ENCODE measurements around the gene RPSA. TPM values are rescaled to one million over a fixed set of nuclear protein-coding genes. Genes with fewer than 3 reads are reported as not detected.

Gene RPSA
- total RNA-seq, 1 donor from 2014 or later = 1,633 TPM

DNA sequence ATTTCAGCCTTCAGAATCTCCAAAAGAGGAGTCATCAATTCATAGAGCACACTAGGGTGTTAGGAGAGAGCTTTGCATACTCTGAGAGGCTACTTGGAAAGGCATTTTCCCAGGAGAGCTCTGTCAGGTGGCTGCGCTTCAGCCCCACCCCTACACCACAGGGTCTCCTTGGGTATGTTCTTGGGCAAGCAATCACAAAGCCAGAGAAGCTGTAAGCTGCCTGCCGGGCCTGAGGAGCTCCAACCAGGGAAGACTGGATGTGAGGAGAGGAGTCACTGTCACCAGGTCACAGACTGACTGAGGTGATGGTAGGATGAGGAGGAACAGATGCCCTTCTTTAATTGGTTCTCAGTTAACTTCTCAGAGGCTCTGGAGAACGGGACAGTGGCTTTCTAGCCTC, 9.8 kb upstream of the RPSA start:
- Mint-ChIP-seq H3K4me1 (no peaks in the 10 kb centered on the region), H3K36me3 (ENCODE audit: low read depth) (peaks cover 3% of the 10 kb centered on the region), H3K9me3 (no peaks in the 10 kb centered on the region), H3K27ac (ENCODE audit: unreplicated experiment) (no peak overlapping the region), H3K4me3 (no peak overlapping the region), H3K27me3 (ENCODE audit: low read depth) (no peaks in the 10 kb centered on the region)
- no peak for DNase-seq (ENCODE audit: low read depth, low spot score)
- TF ChIP-seq, protein P1, sequence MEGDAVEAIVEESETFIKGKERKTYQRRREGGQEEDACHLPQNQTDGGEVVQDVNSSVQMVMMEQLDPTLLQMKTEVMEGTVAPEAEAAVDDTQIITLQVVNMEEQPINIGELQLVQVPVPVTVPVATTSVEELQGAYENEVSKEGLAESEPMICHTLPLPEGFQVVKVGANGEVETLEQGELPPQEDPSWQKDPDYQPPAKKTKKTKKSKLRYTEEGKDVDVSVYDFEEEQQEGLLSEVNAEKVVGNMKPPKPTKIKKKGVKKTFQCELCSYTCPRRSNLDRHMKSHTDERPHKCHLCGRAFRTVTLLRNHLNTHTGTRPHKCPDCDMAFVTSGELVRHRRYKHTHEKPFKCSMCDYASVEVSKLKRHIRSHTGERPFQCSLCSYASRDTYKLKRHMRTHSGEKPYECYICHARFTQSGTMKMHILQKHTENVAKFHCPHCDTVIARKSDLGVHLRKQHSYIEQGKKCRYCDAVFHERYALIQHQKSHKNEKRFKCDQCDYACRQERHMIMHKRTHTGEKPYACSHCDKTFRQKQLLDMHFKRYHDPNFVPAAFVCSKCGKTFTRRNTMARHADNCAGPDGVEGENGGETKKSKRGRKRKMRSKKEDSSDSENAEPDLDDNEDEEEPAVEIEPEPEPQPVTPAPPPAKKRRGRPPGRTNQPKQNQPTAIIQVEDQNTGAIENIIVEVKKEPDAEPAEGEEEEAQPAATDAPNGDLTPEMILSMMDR (conservative IDR thresholded peaks at IDR 0.05) = no peak

DNA sequence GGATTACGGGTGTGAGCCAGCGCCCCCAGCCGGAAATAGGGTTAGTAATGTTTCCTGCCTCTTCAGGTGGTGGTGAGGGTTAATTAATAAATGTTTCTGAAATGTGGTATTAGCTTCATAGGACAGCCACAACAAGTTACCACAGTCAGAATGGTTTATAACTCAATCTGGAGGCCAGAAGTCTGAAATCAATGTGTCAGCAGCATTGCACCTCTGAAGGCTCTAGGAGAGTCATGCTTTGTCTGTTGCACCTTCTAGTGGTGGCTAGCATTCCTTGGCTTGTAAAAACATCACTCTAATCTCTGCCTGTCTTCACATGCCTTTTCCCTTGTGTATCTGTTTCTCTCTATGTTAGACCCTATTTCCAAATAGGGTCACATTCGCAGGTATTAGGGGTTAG, 7.8 kb upstream of the RPSA start:
- peaks cover 3% of the 10 kb centered on the region for H3K36me3 Mint-ChIP-seq (ENCODE audit: low read depth)
- H3K4me1 Mint-ChIP-seq = no peaks in the 10 kb centered on the region
- H3K27me3 Mint-ChIP-seq (ENCODE audit: low read depth) = no peaks in the 10 kb centered on the region
- no peak for DNase-seq (ENCODE audit: low read depth, low spot score)
- TF ChIP-seq, protein P1 (conservative IDR thresholded peaks at IDR 0.05) = no peak
- no peaks in the 10 kb centered on the region for H3K9me3 Mint-ChIP-seq
- H3K27ac Mint-ChIP-seq (ENCODE audit: unreplicated experiment) = peak overlapping the region; percentile 62
- H3K4me3 Mint-ChIP-seq = peak overlapping the region; percentile 41

DNA sequence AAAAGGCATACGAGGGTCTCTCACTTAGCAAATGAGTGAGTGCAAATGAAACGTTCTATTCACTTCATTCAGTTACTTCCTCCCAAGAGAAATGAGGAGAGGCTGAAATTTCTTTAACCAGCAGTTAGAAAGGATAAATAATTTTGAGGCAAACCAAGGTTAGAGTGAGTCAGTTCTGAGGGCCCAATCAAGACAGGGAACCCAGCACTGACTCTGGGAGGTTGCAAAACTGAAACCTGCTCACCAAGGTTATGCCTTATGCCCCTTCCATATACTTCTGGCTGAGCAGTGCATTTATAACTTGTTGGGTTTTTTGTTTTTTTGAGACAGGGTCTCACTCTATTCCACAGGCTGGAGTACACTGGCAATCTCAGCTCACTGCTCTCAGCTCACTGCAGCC, 4.5 kb upstream of the RPSA start:
- Mint-ChIP-seq H3K4me1 (peaks cover 8% of the 10 kb centered on the region), H3K27me3 (ENCODE audit: low read depth) (peaks cover 4% of the 10 kb centered on the region), H3K9me3 (no peaks in the 10 kb centered on the region), H3K4me3 (no peak overlapping the region), H3K36me3 (ENCODE audit: low read depth) (peaks cover 5% of the 10 kb centered on the region), H3K27ac (ENCODE audit: unreplicated experiment) (no peak overlapping the region)
- TF ChIP-seq, protein P1 (conservative IDR thresholded peaks at IDR 0.05) = no peak
- no peak for DNase-seq (ENCODE audit: low read depth, low spot score)

DNA sequence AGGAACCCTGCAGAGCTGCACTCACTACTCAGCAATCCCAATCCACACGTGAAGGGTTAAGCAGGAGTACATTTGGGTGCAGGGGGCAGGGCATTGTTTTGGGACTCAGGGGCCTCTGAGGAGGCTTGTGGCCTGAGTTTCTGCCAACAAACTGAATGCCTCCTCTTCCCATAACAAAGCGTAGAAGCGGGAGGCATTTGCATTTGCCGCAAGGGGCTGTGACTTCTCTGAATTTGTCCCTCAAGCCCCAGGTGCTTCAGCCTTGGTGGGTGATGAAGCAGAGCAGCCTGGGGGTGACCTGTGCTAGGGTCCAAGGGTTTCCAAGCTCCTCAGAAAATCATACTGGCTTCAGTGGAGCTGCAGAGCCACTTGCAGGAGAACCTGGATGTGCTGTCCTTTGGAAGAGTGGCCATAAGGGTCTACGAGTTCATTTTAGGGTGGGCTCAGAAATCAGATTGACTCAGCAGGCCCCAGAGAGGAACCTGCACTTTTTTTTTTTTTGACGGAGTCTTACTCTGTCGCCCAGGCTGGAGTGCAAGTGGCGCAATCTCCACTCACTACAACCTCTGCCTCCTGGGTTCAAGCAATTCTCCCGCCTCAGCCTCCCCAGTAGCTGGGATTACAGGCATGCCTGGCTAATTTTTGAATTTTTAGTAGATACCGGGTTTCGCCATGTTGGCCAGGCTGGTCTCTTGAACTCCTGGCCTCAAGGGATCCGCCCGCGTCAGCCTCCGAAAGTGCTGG, 1.4 kb upstream of the RPSA start:
- TF ChIP-seq, protein P1 (conservative IDR thresholded peaks at IDR 0.05) = no peak
- DNase-seq (ENCODE audit: low read depth, low spot score) = no peak
- Mint-ChIP-seq H3K36me3 (ENCODE audit: low read depth) (peaks cover 23% of the 10 kb centered on the region), H3K4me1 (peaks cover 29% of the 10 kb centered on the region), H3K27me3 (ENCODE audit: low read depth) (peaks cover 4% of the 10 kb centered on the region), H3K9me3 (no peaks in the 10 kb centered on the region), H3K27ac (ENCODE audit: unreplicated experiment) (no peak overlapping the region), H3K4me3 (peak overlapping the region; percentile 27)

DNA sequence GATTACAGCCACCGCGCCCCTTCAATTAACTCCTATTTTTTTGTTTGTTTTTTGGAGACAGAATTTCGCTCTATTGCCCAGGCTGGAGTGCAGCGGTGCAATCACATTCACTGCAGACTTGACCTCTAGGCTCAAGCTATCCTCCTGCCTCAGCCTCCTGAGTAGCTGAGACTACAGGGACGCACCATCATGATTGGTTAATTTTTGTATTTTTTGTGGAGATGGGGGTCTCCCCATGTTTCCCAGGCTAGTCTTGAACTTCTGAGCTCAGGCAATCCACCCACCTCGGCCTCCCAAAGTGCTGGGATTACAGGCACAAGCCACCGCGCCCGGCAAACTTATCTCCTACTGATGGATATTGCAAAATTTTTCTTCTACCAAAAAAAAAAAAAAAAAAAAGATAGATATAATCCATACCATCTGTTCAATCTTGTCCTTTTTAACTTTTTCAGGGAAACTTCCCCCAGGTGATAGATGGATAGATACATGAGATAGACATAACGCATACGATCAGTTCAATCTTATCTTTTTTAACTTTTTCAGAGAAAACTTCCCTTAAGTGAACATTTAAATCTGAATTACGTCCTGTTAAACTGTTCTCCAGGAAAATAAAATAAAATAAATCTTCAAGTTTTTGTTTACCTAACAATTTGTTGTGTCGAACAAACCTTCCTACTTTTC, 693 bp upstream of the RPSA start:
- TF ChIP-seq, protein P1 (conservative IDR thresholded peaks at IDR 0.05) = no peak
- DNase-seq (ENCODE audit: low read depth, low spot score) = no peak
- H3K36me3 Mint-ChIP-seq (ENCODE audit: low read depth) = peaks cover 26% of the 10 kb centered on the region
- no peaks in the 10 kb centered on the region for H3K9me3 Mint-ChIP-seq
- H3K27ac Mint-ChIP-seq (ENCODE audit: unreplicated experiment) = peak overlapping the region; percentile 95
- peaks cover 4% of the 10 kb centered on the region for H3K27me3 Mint-ChIP-seq (ENCODE audit: low read depth)
- H3K4me3 Mint-ChIP-seq = peak overlapping the region; percentile 92
- H3K4me1 Mint-ChIP-seq = peaks cover 34% of the 10 kb centered on the region
